Natural killer cell (primary cell): Measurements from ENCODE around the gene SGSM2. TPM values are rescaled to one million over a fixed set of nuclear protein-coding genes. Genes with fewer than 3 reads are reported as not detected.

Experiments
- ATAC-seq, 3 donors: fragments of 150-1000 bp in 2 of 3; fragments of 200-7000 bp in 1 of 3; cut with Tn5 transposase; 1 replicate in 1 of 3; 2 replicates in 2 of 3; pipeline ENCODE4 v1.10.0; 2021; ENCODE audit warnings: mild to moderate bottlenecking in 2 of 3, moderate library complexity in 2 of 3
- DNase-seq, 2 donors: peaks; one replicate each; pipeline versions ENCODE4 v3.0.0 to v3.0.0-alpha.2; 2013 to 2021; ENCODE audit warnings: mixed read lengths in 1 of 2
- H3K27ac ChIP-seq: one replicate; pipeline ENCODE4 v1.5.1; 2013; ENCODE audit warnings: mild to moderate bottlenecking, low read length
- H3K27me3 ChIP-seq: one replicate; pipeline ENCODE4 v1.6.1; 2013; ENCODE audit warnings: low read length; ENCODE audit not compliant: control insufficient read depth, insufficient read depth
- H3K36me3 ChIP-seq: one replicate; pipeline ENCODE4 v1.6.1; 2013; ENCODE audit warnings: low read length; ENCODE audit not compliant: control insufficient read depth, insufficient read depth
- H3K4me1 ChIP-seq: one replicate; pipeline ENCODE4 v1.6.1; 2013; ENCODE audit warnings: low read length; ENCODE audit not compliant: control insufficient read depth, insufficient read depth
- H3K4me3 ChIP-seq: one replicate; pipeline ENCODE4 v1.5.1; 2013; ENCODE audit warnings: low read length
- H3K9me3 ChIP-seq: one replicate; pipeline ENCODE4 v1.6.1; 2013; ENCODE audit warnings: low read length; ENCODE audit not compliant: control insufficient read depth, insufficient read depth
- H3K27ac Mint-ChIP-seq, 2 donors: one replicate each; pipeline ENCODE4 v1.8.0; 2022; ENCODE audit warnings: mild to moderate bottlenecking in 2 of 2, mixed read lengths in 2 of 2, moderate library complexity in 1 of 2
- H3K27me3 Mint-ChIP-seq, 2 donors: one replicate each; pipeline ENCODE4 v1.8.0; 2022; ENCODE audit warnings: low read depth in 2 of 2, mixed read lengths in 2 of 2
- H3K36me3 Mint-ChIP-seq: one replicate; pipeline ENCODE4 v1.8.0; 2022; ENCODE audit warnings: mixed read lengths
- H3K4me1 Mint-ChIP-seq, 2 donors: one replicate each; pipeline ENCODE4 v1.8.0; 2022; ENCODE audit warnings: mixed read lengths in 2 of 2
- H3K4me3 Mint-ChIP-seq: one replicate; pipeline ENCODE4 v1.8.0; 2022; ENCODE audit warnings: mild to moderate bottlenecking, moderate library complexity, mixed read lengths
- H3K9me3 Mint-ChIP-seq, 2 donors: one replicate each; pipeline ENCODE4 v1.8.0; 2022; ENCODE audit warnings: mixed read lengths in 2 of 2
- WGBS: methylation state at CpG from one replicate; pipeline ENCODE4 v1.1.7; 2013; ENCODE audit warnings: missing lambda C conversion rate; ENCODE audit not compliant: insufficient coverage; 5-methylcytosine and 5-hydroxymethylcytosine counted together
- intact Hi-C: fragments of 100-400 bp; cut with micrococcal nuclease; formaldehyde crosslinking; loops from one replicate; pipeline ENCODE4 v1.14.2; 2022
- total RNA-seq, 4 donors: library from RNA; stranded (reverse); fragments of 120-200 nt in 1 of 4; gene quantifications; one replicate each; pipeline versions ENCODE4 v1.2.3 to v1.2.4, GENCODE V29; 2013 to 2022
- TF ChIP-seq, protein P1 (sequence below): fragments of 200-600 bp; IDR thresholded peaks from one replicate; pipeline ENCODE4 v1.8.0; 2022; ENCODE audit warnings: antibody characterized with exemption

Gene SGSM2
- total RNA-seq, 3 donors from 2014 or later (not counting 1 experiment from before 2014, with no cell fraction given): 65.4 to 75.7 (median 73.6) TPM

GRCh38 chr17:2372180-2372579 lies 34.9 kb downstream of the SGSM2 start:
- H3K36me3 ChIP-seq: peaks cover 9% of the 10 kb centered on the region
- WGBS: 96% methylated on average over 26 of the region's 26 CpGs

DNA sequence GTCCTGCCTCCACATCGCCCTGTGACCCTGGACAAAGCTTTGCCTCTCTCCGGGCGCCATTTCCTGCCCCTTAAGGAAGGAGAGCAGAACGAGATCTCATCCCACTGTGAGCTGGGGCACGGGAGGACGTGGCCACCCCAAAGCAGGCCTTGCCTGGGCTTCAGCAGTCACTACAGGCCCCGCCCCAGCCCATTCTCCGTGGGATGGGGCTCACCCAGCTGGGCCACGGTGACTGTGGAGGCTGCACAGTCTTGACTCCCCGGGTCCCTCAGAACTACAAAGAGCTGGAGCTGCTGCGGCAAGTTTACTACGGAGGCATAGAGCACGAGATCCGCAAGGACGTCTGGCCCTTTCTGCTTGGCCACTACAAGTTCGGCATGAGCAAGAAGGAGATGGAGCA lies 35.4 kb downstream of the SGSM2 start:
- Mint-ChIP-seq H3K9me3 (no peaks in the 10 kb centered on the region), H3K27ac (no peak overlapping the region), H3K36me3 (no peaks in the 10 kb centered on the region), H3K27me3 (no peaks in the 10 kb centered on the region), H3K4me1 (no peaks in the 10 kb centered on the region), H3K4me3 (no peak overlapping the region)
- Histone ChIP-seq H3K4me3 (no peak overlapping the region), H3K4me1 (no peaks in the 10 kb centered on the region), H3K27me3 (no peaks in the 10 kb centered on the region), H3K9me3 (no peaks in the 10 kb centered on the region), H3K36me3 (peaks cover 10% of the 10 kb centered on the region), H3K27ac (no peak overlapping the region)
- WGBS: 96% methylated on average over 16 of the region's 16 CpGs
- TF ChIP-seq, protein P1, sequence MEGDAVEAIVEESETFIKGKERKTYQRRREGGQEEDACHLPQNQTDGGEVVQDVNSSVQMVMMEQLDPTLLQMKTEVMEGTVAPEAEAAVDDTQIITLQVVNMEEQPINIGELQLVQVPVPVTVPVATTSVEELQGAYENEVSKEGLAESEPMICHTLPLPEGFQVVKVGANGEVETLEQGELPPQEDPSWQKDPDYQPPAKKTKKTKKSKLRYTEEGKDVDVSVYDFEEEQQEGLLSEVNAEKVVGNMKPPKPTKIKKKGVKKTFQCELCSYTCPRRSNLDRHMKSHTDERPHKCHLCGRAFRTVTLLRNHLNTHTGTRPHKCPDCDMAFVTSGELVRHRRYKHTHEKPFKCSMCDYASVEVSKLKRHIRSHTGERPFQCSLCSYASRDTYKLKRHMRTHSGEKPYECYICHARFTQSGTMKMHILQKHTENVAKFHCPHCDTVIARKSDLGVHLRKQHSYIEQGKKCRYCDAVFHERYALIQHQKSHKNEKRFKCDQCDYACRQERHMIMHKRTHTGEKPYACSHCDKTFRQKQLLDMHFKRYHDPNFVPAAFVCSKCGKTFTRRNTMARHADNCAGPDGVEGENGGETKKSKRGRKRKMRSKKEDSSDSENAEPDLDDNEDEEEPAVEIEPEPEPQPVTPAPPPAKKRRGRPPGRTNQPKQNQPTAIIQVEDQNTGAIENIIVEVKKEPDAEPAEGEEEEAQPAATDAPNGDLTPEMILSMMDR: no peak
- ATAC-seq (no peak), DNase-seq (no peak)
- intact Hi-C loops: no loop called here

More at GRCh38 chr17:2372180-2372579, 34.9 kb downstream of the SGSM2 start:
- Histone ChIP-seq H3K27ac (no peak overlapping the region), H3K4me1 (no peaks in the 10 kb centered on the region), H3K9me3 (no peaks in the 10 kb centered on the region), H3K27me3 (no peaks in the 10 kb centered on the region), H3K4me3 (no peak overlapping the region)
- ATAC-seq (no peak), DNase-seq (no peak)
- Mint-ChIP-seq H3K27me3 (no peaks in the 10 kb centered on the region), H3K4me3 (no peak overlapping the region), H3K4me1 (no peaks in the 10 kb centered on the region), H3K27ac (no peak overlapping the region), H3K9me3 (no peaks in the 10 kb centered on the region), H3K36me3 (no peaks in the 10 kb centered on the region)
- intact Hi-C loops: no loop called here
- TF ChIP-seq, protein P1: no peak

GRCh38 chr17:2373179-2373578 lies 35.9 kb downstream of the SGSM2 start:
- Mint-ChIP-seq H3K36me3 (no peaks in the 10 kb centered on the region), H3K27ac (no peak overlapping the region), H3K9me3 (no peaks in the 10 kb centered on the region), H3K4me1 (no peaks in the 10 kb centered on the region), H3K4me3 (no peak overlapping the region), H3K27me3 (no peaks in the 10 kb centered on the region)
- 96% methylated on average over 18 of the region's 18 CpGs for WGBS
- intact Hi-C loops: no loop called here
- no peak for DNase-seq
- H3K4me3 ChIP-seq: no peak overlapping the region
- ATAC-seq: no peak
- H3K27ac ChIP-seq: no peak overlapping the region
- peaks cover 13% of the 10 kb centered on the region for H3K36me3 ChIP-seq
- no peaks in the 10 kb centered on the region for H3K27me3 ChIP-seq
- no peaks in the 10 kb centered on the region for H3K9me3 ChIP-seq
- H3K4me1 ChIP-seq: no peaks in the 10 kb centered on the region
- TF ChIP-seq, protein P1: no peak

DNA sequence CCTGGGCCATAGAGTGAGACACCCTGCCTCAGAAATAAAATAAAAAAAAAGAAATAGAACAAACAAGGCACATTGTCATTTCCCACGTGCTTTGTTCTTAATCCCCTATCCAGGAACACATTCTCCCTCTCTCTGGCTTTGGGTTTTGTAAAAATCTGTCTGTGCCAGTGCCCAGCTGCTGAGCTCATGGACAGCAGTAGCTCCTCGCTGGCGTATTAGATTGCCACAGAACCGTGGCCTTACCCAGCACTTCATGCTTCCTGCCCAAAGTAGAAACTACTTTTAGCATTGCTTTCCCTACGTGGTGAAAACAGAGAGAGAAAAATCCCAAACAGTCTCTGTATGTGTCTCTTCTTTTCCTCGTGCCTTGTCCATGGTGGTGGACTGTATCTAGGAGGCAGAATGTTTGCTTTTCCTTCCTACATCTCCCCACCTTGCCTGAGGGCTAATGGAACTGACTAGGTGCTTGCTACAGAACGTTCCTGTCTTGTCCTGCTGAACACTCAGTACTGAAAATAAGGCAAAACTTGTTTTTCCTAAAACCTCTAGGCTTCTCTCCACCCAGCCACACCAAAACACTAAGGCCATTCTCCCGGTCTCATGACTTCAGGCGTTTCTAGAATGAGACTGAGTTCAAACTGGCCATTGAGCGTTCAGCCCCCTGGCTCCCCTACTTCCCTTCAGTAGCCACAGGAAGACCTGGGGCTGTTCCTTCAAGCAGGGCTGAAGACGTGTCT lies 37.4 kb downstream of the SGSM2 start:
- no peaks in the 10 kb centered on the region for H3K4me1 ChIP-seq
- Mint-ChIP-seq H3K4me1 (no peaks in the 10 kb centered on the region), H3K4me3 (no peak overlapping the region), H3K36me3 (no peaks in the 10 kb centered on the region), H3K9me3 (no peaks in the 10 kb centered on the region), H3K27ac (no peak overlapping the region), H3K27me3 (no peaks in the 10 kb centered on the region)
- no peak overlapping the region for H3K27ac ChIP-seq
- 85% methylated on average over 10 of the region's 11 CpGs for WGBS
- H3K27me3 ChIP-seq: no peaks in the 10 kb centered on the region
- H3K36me3 ChIP-seq: peaks cover 16% of the 10 kb centered on the region
- ATAC-seq (no peak), DNase-seq (no peak)
- intact Hi-C loops: no loop called here
- H3K4me3 ChIP-seq: no peak overlapping the region
- TF ChIP-seq, protein P1: no peak
- no peaks in the 10 kb centered on the region for H3K9me3 ChIP-seq
